Measurements from ENCODE around the gene SNORC.

Gene SNORC

GRCh38 chr2:232863996-232864395, 6.1 kb upstream of the SNORC start:
- no peak for DNase-seq (ENCODE audit: low read depth)
- TF ChIP-seq, protein P1, sequence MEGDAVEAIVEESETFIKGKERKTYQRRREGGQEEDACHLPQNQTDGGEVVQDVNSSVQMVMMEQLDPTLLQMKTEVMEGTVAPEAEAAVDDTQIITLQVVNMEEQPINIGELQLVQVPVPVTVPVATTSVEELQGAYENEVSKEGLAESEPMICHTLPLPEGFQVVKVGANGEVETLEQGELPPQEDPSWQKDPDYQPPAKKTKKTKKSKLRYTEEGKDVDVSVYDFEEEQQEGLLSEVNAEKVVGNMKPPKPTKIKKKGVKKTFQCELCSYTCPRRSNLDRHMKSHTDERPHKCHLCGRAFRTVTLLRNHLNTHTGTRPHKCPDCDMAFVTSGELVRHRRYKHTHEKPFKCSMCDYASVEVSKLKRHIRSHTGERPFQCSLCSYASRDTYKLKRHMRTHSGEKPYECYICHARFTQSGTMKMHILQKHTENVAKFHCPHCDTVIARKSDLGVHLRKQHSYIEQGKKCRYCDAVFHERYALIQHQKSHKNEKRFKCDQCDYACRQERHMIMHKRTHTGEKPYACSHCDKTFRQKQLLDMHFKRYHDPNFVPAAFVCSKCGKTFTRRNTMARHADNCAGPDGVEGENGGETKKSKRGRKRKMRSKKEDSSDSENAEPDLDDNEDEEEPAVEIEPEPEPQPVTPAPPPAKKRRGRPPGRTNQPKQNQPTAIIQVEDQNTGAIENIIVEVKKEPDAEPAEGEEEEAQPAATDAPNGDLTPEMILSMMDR (conservative IDR thresholded peaks at IDR 0.05; ENCODE audit: control insufficient read depth, insufficient read depth, low read depth, low read length), result no peak
- H3K4me3 ChIP-seq (ENCODE audit: control insufficient read depth, low read depth, low read length), result no peak overlapping the region

DNA sequence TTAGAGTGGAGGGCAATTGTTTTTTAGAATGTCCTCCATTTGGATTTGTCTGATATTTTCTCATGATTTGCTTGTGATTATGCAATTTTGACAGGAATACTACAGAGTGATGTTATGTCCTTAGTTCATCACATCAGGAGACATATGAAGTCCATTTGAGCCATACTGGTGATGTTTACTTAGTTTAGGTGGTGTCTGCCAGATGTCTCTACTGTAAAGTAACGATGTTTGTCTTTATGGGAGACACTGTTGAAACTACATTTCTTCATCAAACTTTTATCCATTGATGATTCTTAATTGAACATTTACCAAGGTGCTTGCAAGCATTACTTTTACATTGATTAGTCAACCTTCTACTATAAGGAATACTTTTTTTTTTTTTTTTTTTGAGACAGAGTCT, 4.9 kb upstream of the SNORC start:
- TF ChIP-seq, protein P1 (conservative IDR thresholded peaks at IDR 0.05; ENCODE audit: control insufficient read depth, insufficient read depth, low read depth, low read length), result no peak
- DNase-seq (ENCODE audit: low read depth), result no peak

GRCh38 chr2:232866104-232866503, 4.0 kb upstream of the SNORC start:
- TF ChIP-seq, protein P1 (conservative IDR thresholded peaks at IDR 0.05; ENCODE audit: control insufficient read depth, insufficient read depth, low read depth, low read length), result no peak
- H3K4me3 ChIP-seq (ENCODE audit: control insufficient read depth, low read depth, low read length), result no peak overlapping the region
- no peak for DNase-seq (ENCODE audit: low read depth)

More for the DNA sequence above, 4.9 kb upstream of the SNORC start:
- no peak overlapping the region for H3K4me3 ChIP-seq (ENCODE audit: control insufficient read depth, low read depth, low read length)

DNA sequence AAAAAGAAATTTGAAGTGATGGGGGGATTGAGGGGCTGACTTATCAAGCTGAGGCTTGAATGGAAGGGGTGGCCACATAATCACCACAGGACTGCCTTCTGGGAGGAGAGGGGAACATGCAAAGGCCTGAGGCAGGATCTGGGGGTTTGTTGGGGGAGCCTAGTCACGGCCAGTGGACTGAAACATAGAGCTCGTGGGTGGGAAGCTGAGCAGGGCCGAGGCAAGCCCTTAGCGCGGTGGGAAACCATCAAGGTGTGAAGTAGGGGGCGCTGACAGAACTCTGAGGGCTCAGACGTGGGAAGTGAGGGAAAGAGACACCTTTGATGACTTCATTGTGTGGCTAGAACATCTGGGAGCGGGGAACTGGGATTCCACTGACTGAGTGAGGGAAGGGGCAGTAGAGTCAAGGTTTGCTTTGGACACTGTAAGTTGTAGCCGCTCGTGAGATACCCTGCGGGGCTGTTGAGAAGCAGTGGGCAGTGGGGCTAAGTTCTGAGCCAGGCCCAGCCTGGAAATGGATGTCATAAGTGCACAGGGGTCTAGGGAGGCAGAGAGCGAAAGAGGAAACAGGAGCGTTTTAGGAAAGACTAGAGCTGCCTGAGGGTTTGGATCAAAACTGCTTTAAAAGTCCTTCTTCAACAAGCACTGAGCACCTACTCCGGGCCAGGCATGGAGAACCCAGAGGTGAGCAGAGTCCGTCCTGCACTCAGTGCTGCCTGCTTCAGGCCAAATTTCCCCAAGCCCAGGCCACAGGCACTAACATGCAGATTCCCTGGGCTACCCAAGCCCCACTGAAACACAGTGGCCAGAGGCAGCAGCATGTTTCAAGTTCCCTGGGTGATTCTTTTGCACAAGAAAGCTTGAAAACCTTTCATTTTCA, 686 bp upstream of the SNORC start:
- TF ChIP-seq, protein P1 (conservative IDR thresholded peaks at IDR 0.05; ENCODE audit: control insufficient read depth, insufficient read depth, low read depth, low read length), result no peak
- DNase-seq (ENCODE audit: low read depth), result no peak
- H3K4me3 ChIP-seq (ENCODE audit: control insufficient read depth, low read depth, low read length), result no peak overlapping the region

DNA sequence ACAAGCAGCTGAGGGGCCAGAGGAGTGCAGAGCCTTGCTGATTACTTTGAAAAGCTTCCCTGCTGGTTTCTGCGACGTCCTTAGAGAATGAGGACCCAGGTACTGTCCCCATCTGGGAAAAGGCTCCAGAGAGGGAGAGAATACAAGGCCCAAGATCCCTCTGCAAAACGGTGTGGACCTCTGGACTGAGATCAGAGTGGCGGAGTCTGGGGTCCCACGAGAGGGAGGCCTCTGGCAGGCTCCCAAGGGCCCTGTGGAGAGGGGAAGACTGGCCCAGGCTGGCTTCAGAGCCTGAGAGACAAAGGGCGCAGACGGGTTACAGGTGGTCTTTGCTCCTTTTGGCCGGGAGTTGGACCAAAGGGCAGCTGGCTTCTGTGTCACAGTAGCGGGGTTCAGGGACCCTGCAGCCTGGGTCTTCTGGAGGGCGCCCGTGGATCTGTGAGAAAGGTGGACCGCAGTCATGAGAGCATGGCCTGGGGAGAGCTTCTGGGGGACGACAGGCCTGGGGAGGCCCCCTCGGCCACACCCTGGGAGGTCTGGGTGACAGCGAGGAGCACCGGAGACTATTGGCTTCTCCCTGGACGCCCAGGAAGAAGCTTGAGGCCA, 805 bp downstream of the SNORC start:
- no peak overlapping the region for H3K4me3 ChIP-seq (ENCODE audit: control insufficient read depth, low read depth, low read length)
- TF ChIP-seq, protein P1 (conservative IDR thresholded peaks at IDR 0.05; ENCODE audit: control insufficient read depth, insufficient read depth, low read depth, low read length), result no peak
- DNase-seq (ENCODE audit: low read depth), result no peak

- no peak for DNase-seq (ENCODE audit: low read depth)
- no peak overlapping the region for H3K4me3 ChIP-seq (ENCODE audit: control insufficient read depth, low read depth, low read length)
- TF ChIP-seq, protein P1 (conservative IDR thresholded peaks at IDR 0.05; ENCODE audit: control insufficient read depth, insufficient read depth, low read depth, low read length), result no peak
Observed at GRCh38 chr2:232871418-232871834, 1.4 kb downstream of the SNORC start.
